B cell (primary cell): ENCODE results near the gene DCN.

Experiments
- EZH2 ChIP-seq: IDR thresholded peaks from 2 replicates; pipeline ENCODE4 v1.6.1; 2012; ENCODE audit warnings: borderline replicate concordance, low read depth, mild to moderate bottlenecking, moderate library complexity, low read length; ENCODE audit not compliant: insufficient read depth, poor library complexity, severe bottlenecking
- TF ChIP-seq, protein P1 (sequence below): fragments of 200-600 bp; IDR thresholded peaks from one replicate; pipeline ENCODE4 v1.8.0; 2022; ENCODE audit warnings: antibody characterized with exemption, mild to moderate bottlenecking

DNA sequence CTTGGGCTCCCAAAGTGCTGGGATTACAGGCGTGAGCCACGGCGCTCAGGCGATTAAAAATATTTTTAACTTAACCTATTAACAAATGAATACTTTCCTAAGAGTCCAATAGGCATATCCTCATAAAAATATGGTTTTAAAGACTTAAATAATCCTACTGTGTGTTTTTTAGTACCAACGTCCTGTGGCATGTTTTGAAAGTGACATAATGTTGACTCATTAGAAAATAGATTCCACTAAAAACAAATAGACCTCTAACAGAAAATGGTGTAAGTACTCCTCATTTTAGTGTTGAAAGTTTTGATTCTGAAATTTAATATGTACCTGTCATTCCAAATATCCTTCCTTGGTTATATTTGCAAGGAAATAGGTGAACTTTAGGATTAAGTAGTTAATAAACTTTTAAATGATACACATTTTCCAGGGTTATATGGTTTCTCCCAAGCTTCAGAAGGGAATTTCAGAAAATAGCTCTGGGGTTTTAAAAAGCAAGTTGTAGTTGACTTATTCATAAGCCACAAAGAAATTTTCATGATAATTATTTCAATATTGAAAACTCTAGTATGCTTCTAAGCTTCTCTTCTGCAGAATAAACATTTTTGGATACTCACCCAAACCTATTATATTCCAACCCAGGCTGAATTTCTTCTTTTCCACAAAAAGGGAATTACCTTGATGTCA lies 59.2 kb downstream of the DCN start:
- TF ChIP-seq, protein P1, sequence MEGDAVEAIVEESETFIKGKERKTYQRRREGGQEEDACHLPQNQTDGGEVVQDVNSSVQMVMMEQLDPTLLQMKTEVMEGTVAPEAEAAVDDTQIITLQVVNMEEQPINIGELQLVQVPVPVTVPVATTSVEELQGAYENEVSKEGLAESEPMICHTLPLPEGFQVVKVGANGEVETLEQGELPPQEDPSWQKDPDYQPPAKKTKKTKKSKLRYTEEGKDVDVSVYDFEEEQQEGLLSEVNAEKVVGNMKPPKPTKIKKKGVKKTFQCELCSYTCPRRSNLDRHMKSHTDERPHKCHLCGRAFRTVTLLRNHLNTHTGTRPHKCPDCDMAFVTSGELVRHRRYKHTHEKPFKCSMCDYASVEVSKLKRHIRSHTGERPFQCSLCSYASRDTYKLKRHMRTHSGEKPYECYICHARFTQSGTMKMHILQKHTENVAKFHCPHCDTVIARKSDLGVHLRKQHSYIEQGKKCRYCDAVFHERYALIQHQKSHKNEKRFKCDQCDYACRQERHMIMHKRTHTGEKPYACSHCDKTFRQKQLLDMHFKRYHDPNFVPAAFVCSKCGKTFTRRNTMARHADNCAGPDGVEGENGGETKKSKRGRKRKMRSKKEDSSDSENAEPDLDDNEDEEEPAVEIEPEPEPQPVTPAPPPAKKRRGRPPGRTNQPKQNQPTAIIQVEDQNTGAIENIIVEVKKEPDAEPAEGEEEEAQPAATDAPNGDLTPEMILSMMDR, result no peak
- TF ChIP-seq EZH2, result no peak
